Renal cortical epithelial cell (primary cell): ENCODE results near the gene STMN3. TPM values are rescaled to one million over a fixed set of nuclear protein-coding genes. Genes with fewer than 3 reads are reported as not detected.
"Not testable (repeated sequence)": the region's sequence is repeated elsewhere in the genome, so short reads cannot be mapped to it uniquely, and the experiment has no call there.

Experiments used
- DNase-seq: peaks from one replicate; pipeline ENCODE4 v3.0.0-alpha.2; 2011; ENCODE audit warnings: low read depth
- total RNA-seq: library from RNA; depleted of rRNA; stranded (reverse); fragments of >200 nt; gene quantifications from 2 replicates; pipeline ENCODE4 v1.2.3, GENCODE V29; 2014

The STMN3 gene
- total RNA-seq, 1 donor from 2014 or later, result 30.9 TPM

GRCh38 chr20:63657937-63658748, 4.9 kb upstream of the STMN3 start, which contains the start of gene RTEL1:
Gene RTEL1, plus strand, starts transcription at chr20:63658312. Its CDS starts 1,091 bp downstream, at chr20:63659403.
- peak; percentile 71 for DNase-seq

- DNase-seq, result no peak
Observed at GRCh38 chr20:63657260-63657936, 4.2 kb upstream of the STMN3 start.

GRCh38 chr20:63656451-63656850, 3.2 kb upstream of the STMN3 start:
- DNase-seq, result no peak

GRCh38 chr20:63655249-63655648, 2.0 kb upstream of the STMN3 start:
- no peak for DNase-seq

- DNase-seq, result no peak
Observed at GRCh38 chr20:63653974-63654668, 897 bp upstream of the STMN3 start.

GRCh38 chr20:63652192-63652980, 838 bp downstream of the STMN3 start:
- DNase-seq, result no peak

- no peak for DNase-seq
Observed at GRCh38 chr20:63651942-63652191, 1.4 kb downstream of the STMN3 start.

- not testable (repeated sequence) for DNase-seq
Observed at GRCh38 chr20:63650486-63650885, 2.7 kb downstream of the STMN3 start.

- no peak for DNase-seq
Observed at GRCh38 chr20:63648895-63649589, 4.2 kb downstream of the STMN3 start.

- DNase-seq, result no peak
Observed at GRCh38 chr20:63648190-63648589, 5.0 kb downstream of the STMN3 start.

- no peak for DNase-seq
Observed at GRCh38 chr20:63645218-63645617, 8.0 kb downstream of the STMN3 start.

- DNase-seq, result no peak
Observed at GRCh38 chr20:63643946-63644345, 9.3 kb downstream of the STMN3 start.

GRCh38 chr20:63643499-63643898, 9.7 kb downstream of the STMN3 start:
- no peak for DNase-seq

- no peak for DNase-seq
Observed at GRCh38 chr20:63642527-63643247, 10.5 kb downstream of the STMN3 start.

GRCh38 chr20:63641792-63642523, 11.3 kb downstream of the STMN3 start:
- peak; percentile 68 for DNase-seq

- DNase-seq, result no peak
Observed at GRCh38 chr20:63641146-63641791, 12.0 kb downstream of the STMN3 start.

- not testable (repeated sequence) for DNase-seq
Observed at GRCh38 chr20:63640686-63641085, 12.5 kb downstream of the STMN3 start.

GRCh38 chr20:63640086-63640485, 13.1 kb downstream of the STMN3 start:
- no peak for DNase-seq
